GM12878 (cell line): Measurements from ENCODE around the gene ZNF841. TPM values are rescaled to one million over a fixed set of nuclear protein-coding genes. Genes with fewer than 3 reads are reported as not detected.

Experiments used
- BACH1 ChIP-seq: fragments of 450-650 bp; IDR thresholded peaks from 2 replicates; pipeline ENCODE4 v1.6.1; 2017; ENCODE audit warnings: mild to moderate bottlenecking, borderline replicate concordance
- BHLHE40 ChIP-seq, 2 experiments: fragments of 450-650 bp in 1 of 2; IDR thresholded peaks; 2 replicates each; pipeline ENCODE4 v1.6.1; 2011 to 2017; ENCODE audit warnings: low read depth in 2 of 2, borderline replicate concordance in 1 of 2, improper control_type of control experiment in 1 of 2, low read length in 1 of 2, mild to moderate bottlenecking in 1 of 2
- CHD1 ChIP-seq: IDR thresholded peaks from 2 replicates; pipeline ENCODE4 v1.6.1; 2012; ENCODE audit warnings: low read depth, low read length, improper control_type of control experiment
- CHD2 ChIP-seq: IDR thresholded peaks from 2 replicates; pipeline ENCODE4 v1.6.1; 2011; ENCODE audit warnings: low read depth, low read length, improper control_type of control experiment, borderline replicate concordance
- CREB1 ChIP-seq: IDR thresholded peaks from 2 replicates; pipeline ENCODE4 v1.6.1; 2012; ENCODE audit warnings: low read depth, mild to moderate bottlenecking, inconsistent platforms
- DPF2 ChIP-seq: fragments of 450-650 bp; IDR thresholded peaks from 2 replicates; pipeline ENCODE4 v1.6.1; 2017; ENCODE audit warnings: mild to moderate bottlenecking
- E4F1 ChIP-seq: fragments of 450-650 bp; IDR thresholded peaks from 2 replicates; pipeline ENCODE4 v1.6.1; 2018; ENCODE audit warnings: borderline replicate concordance, mild to moderate bottlenecking; ENCODE audit not compliant: partially characterized antibody
- ETV6 ChIP-seq, 2 experiments: fragments of 450-650 bp in 1 of 2; IDR thresholded peaks in 1 of 2; conservative IDR thresholded peaks in 1 of 2; 2 replicates each; pipeline ENCODE4 v1.6.1; 2014; ENCODE audit warnings: antibody characterized with exemption in 1 of 2, borderline replicate concordance in 1 of 2, low read depth in 1 of 2, mild to moderate bottlenecking in 1 of 2, moderate library complexity in 1 of 2
- IKZF2 ChIP-seq, 2 experiments: fragments of 450-650 bp; IDR thresholded peaks; 2 replicates each; pipeline ENCODE4 v1.6.1; 2017; ENCODE audit warnings: mild to moderate bottlenecking in 2 of 2, moderate library complexity in 2 of 2
- NFYA ChIP-seq: IDR thresholded peaks from 2 replicates; pipeline ENCODE4 v1.6.1; 2011; ENCODE audit warnings: low read depth, mild to moderate bottlenecking, low read length, improper control_type of control experiment, borderline replicate concordance
- NKRF ChIP-seq: fragments of 450-650 bp; conservative IDR thresholded peaks from 2 replicates; pipeline ENCODE4 v1.6.1; 2017; ENCODE audit warnings: mild to moderate bottlenecking, moderate library complexity
- NR2F1 ChIP-seq: fragments of 450-650 bp; conservative IDR thresholded peaks from 2 replicates; pipeline ENCODE4 v1.6.1; 2017; ENCODE audit warnings: mild to moderate bottlenecking
- RAD51 ChIP-seq: fragments of 450-650 bp; IDR thresholded peaks from 2 replicates; pipeline ENCODE4 v1.6.1; 2016; ENCODE audit warnings: moderate library complexity, mild to moderate bottlenecking, inconsistent platforms
- RELA ChIP-seq: fragments of 450-650 bp; IDR thresholded peaks from 2 replicates; pipeline ENCODE4 v1.8.0; 2014; ENCODE audit warnings: borderline replicate concordance; ENCODE audit not compliant: partially characterized antibody
- REST ChIP-seq: IDR thresholded peaks from 2 replicates; pipeline ENCODE4 v1.6.1; 2012; ENCODE audit warnings: mild to moderate bottlenecking, low read depth, low read length
- SUPT20H ChIP-seq: IDR thresholded peaks from 2 replicates; pipeline ENCODE4 v1.6.1; 2011; ENCODE audit warnings: low read depth, mild to moderate bottlenecking, low read length, moderate library complexity, borderline replicate concordance; ENCODE audit not compliant: control insufficient read depth
- SUZ12 ChIP-seq: fragments of 200-600 bp; sonication (generic); IDR thresholded peaks from one replicate; pipeline ENCODE4 v1.6.1; 2018; ENCODE audit warnings: antibody characterized with exemption, mild to moderate bottlenecking; ENCODE audit not compliant: unreplicated experiment
- TAF1 ChIP-seq: IDR thresholded peaks from 2 replicates; pipeline ENCODE4 v1.6.1; 2011; ENCODE audit warnings: mild to moderate bottlenecking, low read depth, low read length, borderline replicate concordance
- TCF12 ChIP-seq: IDR thresholded peaks from 2 replicates; pipeline ENCODE4 v1.6.1; 2011; ENCODE audit warnings: low read depth, mild to moderate bottlenecking, low read length
- TCF7 ChIP-seq: IDR thresholded peaks from 2 replicates; pipeline ENCODE4 v1.6.1; 2014; ENCODE audit warnings: antibody characterized with exemption, borderline replicate concordance
- ZNF207 ChIP-seq: fragments of 450-650 bp; IDR thresholded peaks from 2 replicates; pipeline ENCODE4 v1.6.1; 2014; ENCODE audit warnings: antibody characterized with exemption, mild to moderate bottlenecking, borderline replicate concordance
- polyA plus RNA-seq, 11 experiments: library from polyadenylated mRNA; depleted of rRNA in 4 of 11; unstranded in 6 of 11; stranded (reverse) in 5 of 11; fragments of >200 nt; fragmentation: Nextera tagmentation in 4 of 11; fragmentation: Illumina TruSeq in 1 of 11; extraction: Ambion mirVana in 4 of 11; extraction: Trizol in 1 of 11; gene quantifications; 1 replicate in 1 of 11; 2 replicates in 10 of 11; pipeline versions ENCODE4 v1.2.1 to v1.2.3, GENCODE V29; 2011 to 2016; ENCODE audit warnings: inconsistent platforms in 2 of 11, missing spikeins in 2 of 11, low read depth in 1 of 11
- total RNA-seq, 4 experiments: library from RNA; depleted of rRNA in 3 of 4; stranded (reverse); fragments of >200 nt in 3 of 4; fragmentation: Illumina TruSeq in 1 of 4; extraction: Trizol in 1 of 4; gene quantifications; 2 replicates each; pipeline versions ENCODE4 v1.2.1 to v1.2.3, GENCODE V29; 2013 to 2021

The ZNF841 gene
- total and polyA plus RNA-seq, 10 of the 15 experiments (the other 5 are each of a cell fraction or from before 2014, with no cell fraction given) = 1.4 to 15.0 (median 8.2) TPM

- no peak for TF ChIP-seq SUZ12
- TF ChIP-seq CREB1 = peak; percentile 99
- no peak for TF ChIP-seq REST
- TF ChIP-seq TAF1 = peak; percentile 44
- no peak for TF ChIP-seq SUPT20H
- TF ChIP-seq E4F1 = no peak
- TF ChIP-seq DPF2 = 0 out of 2 replicates have a peak, but pooled peaks have one; percentile 15
- TF ChIP-seq ETV6 (conservative IDR thresholded peaks at IDR 0.05 in 1 of 2, IDR thresholded peaks at IDR 0.05 in 1 of 2; ENCODE audit: borderline replicate concordance in 1 of 2, low read depth in 1 of 2) = no peak; a peak in 1 of 4 replicates
- no peak for TF ChIP-seq TCF12
- no peak for TF ChIP-seq CHD1
- no peak for TF ChIP-seq NFYA
- peak; percentile 86; the same call in 1 of the 2 replicates for TF ChIP-seq ZNF207
- TF ChIP-seq IKZF2 (IDR thresholded peaks at IDR 0.05) = no peak; a peak in 1 of 4 replicates
- TF ChIP-seq RELA = peak; percentile 46
- TF ChIP-seq RAD51 = no peak
- TF ChIP-seq BHLHE40 (IDR thresholded peaks at IDR 0.05; ENCODE audit: borderline replicate concordance in 1 of 2, low read depth in 2 of 2, low read length in 1 of 2) = peak in 1 of 2 experiments; percentile 25; a peak in 1 of 4 replicates
- no peak; the same call in 1 of the 2 replicates for TF ChIP-seq NKRF
- peak; percentile 34; the same call in 1 of the 2 replicates for TF ChIP-seq BACH1
- peak; percentile 48; the same call in 1 of the 2 replicates for TF ChIP-seq NR2F1
- peak; percentile 99 for TF ChIP-seq CHD2
- no peak for TF ChIP-seq TCF7
Observed at GRCh38 chr19:52028027-52028779, 67.4 kb downstream of the ZNF841 start, which contains the start of gene ZNF614 (continued).
